Hepatocyte (in vitro differentiated cells): ENCODE measurements around the gene CCDC183. TPM values are rescaled to one million over a fixed set of nuclear protein-coding genes. Genes with fewer than 3 reads are reported as not detected.
A peak's percentile ranks its signal among the peaks of the same experiment; 100 is the strongest.

Experiments
- DNase-seq: peaks from one replicate; pipeline ENCODE4 v3.0.0-alpha.2; 2016; ENCODE audit warnings: low spot score
- H2AFZ ChIP-seq: fragments of 200-600 bp; sonication (generic); 2 replicates; pipeline ENCODE4 v1.6.0; 2016; ENCODE audit warnings: antibody characterized with exemption, mild to moderate bottlenecking
- H3K27ac ChIP-seq: fragments of 200-600 bp; sonication (generic); 2 replicates; pipeline ENCODE4 v1.5.1; 2016; ENCODE audit warnings: mild to moderate bottlenecking
- H3K27me3 ChIP-seq: fragments of 200-600 bp; sonication (generic); 2 replicates; pipeline ENCODE4 v1.6.1; 2016
- H3K36me3 ChIP-seq: fragments of 200-600 bp; sonication (generic); replicated peaks from 2 replicates; pipeline ENCODE4 v1.5.1; 2016; ENCODE audit warnings: low read depth; ENCODE audit not compliant: insufficient read depth
- H3K4me1 ChIP-seq: fragments of 200-600 bp; sonication (generic); 2 replicates; pipeline ENCODE4 v1.5.1; 2016; ENCODE audit warnings: mild to moderate bottlenecking, moderate library complexity; ENCODE audit not compliant: insufficient read depth
- H3K4me2 ChIP-seq: fragments of 200-600 bp; sonication (generic); 2 replicates; pipeline ENCODE4 v1.6.0; 2016
- H3K4me3 ChIP-seq: fragments of 200-600 bp; sonication (generic); 2 replicates; pipeline ENCODE4 v1.5.1; 2016; ENCODE audit warnings: mild to moderate bottlenecking
- H3K79me2 ChIP-seq: fragments of 200-600 bp; sonication (generic); 2 replicates; pipeline ENCODE4 v1.6.0; 2017; ENCODE audit warnings: mild to moderate bottlenecking
- H3K9me2 ChIP-seq: fragments of 200-600 bp; sonication (generic); replicated peaks from 2 replicates; pipeline ENCODE4 v1.6.0; 2017; ENCODE audit warnings: mild to moderate bottlenecking; ENCODE audit not compliant: insufficient read depth
- H3K9me3 ChIP-seq: fragments of 200-600 bp; sonication (generic); 2 replicates; pipeline ENCODE4 v1.5.1; 2016; ENCODE audit warnings: low read depth, mild to moderate bottlenecking
- H4K20me1 ChIP-seq: fragments of 200-600 bp; sonication (generic); 2 replicates; pipeline ENCODE4 v1.6.0; 2016; ENCODE audit warnings: mild to moderate bottlenecking; ENCODE audit not compliant: insufficient read depth, poor library complexity, severe bottlenecking
- CTCF ChIP-seq: fragments of 200-600 bp; sonication (generic); IDR thresholded peaks from 2 replicates; pipeline ENCODE4 v1.5.1; 2016; ENCODE audit warnings: antibody characterized with exemption, mild to moderate bottlenecking; ENCODE audit not compliant: poor library complexity
- EZH2 ChIP-seq: fragments of 200-600 bp; sonication (generic); IDR thresholded peaks from 2 replicates; pipeline ENCODE4 v1.6.1; 2016; ENCODE audit warnings: antibody characterized with exemption, mild to moderate bottlenecking, borderline replicate concordance
- EZH2phosphoT487 ChIP-seq: fragments of 200-600 bp; sonication (generic); IDR thresholded peaks from one replicate; pipeline ENCODE4 v1.6.1; 2018; ENCODE audit warnings: antibody characterized with exemption, mild to moderate bottlenecking, low read depth, moderate library complexity; ENCODE audit not compliant: unreplicated experiment, severe bottlenecking
- WGBS: methylation state at CpG from one replicate; pipeline ENCODE4 v1.1.6; 2016; ENCODE audit warnings: low lambda C conversion rate; ENCODE audit errors: missing lambda C conversion rate; 5-methylcytosine and 5-hydroxymethylcytosine counted together
- polyA plus RNA-seq: library from polyadenylated mRNA; unstranded; fragments of >200 nt; fragmentation: Nextera tagmentation; extraction: Ambion mirVana; gene quantifications from 2 replicates; pipeline ENCODE4 v1.2.1, GENCODE V29; 2016
- total RNA-seq: library from RNA; depleted of rRNA; stranded (reverse); fragments of >200 nt; gene quantifications from 2 replicates; pipeline ENCODE4 v1.2.3, GENCODE V29; 2014

The CCDC183 gene
- total and polyA plus RNA-seq, 2 experiments from 2014 or later: 17.7 to 32.1 TPM

- TF ChIP-seq EZH2phosphoT487 (no peak), CTCF (no peak), EZH2 (no peak)
- no peak overlapping the region for H3K27ac ChIP-seq
- no peaks in the 10 kb centered on the region for H3K9me3 ChIP-seq
- peaks cover 3% of the 10 kb centered on the region for H3K79me2 ChIP-seq
- H3K4me3 ChIP-seq: no peak overlapping the region
- H2AFZ ChIP-seq: no peak overlapping the region
- peaks cover 2% of the 10 kb centered on the region for H4K20me1 ChIP-seq
- DNase-seq: no peak
- H3K27me3 ChIP-seq: no peaks in the 10 kb centered on the region
- WGBS: 90% methylated on average over 26 of the region's 26 CpGs
- no peak overlapping the region for H3K4me2 ChIP-seq
- peaks cover 19% of the 10 kb centered on the region for H3K4me1 ChIP-seq
- no peaks in the 10 kb centered on the region for H3K36me3 ChIP-seq
- H3K9me2 ChIP-seq: no peaks in the 10 kb centered on the region
Observed at GRCh38 chr9:136855461-136856078, 59.4 kb downstream of the CCDC183 start.

- H3K4me1 ChIP-seq: peaks cover 16% of the 10 kb centered on the region
- no peaks in the 10 kb centered on the region for H4K20me1 ChIP-seq
- H3K27ac ChIP-seq: no peak overlapping the region
- no peak for DNase-seq
- H3K27me3 ChIP-seq: no peaks in the 10 kb centered on the region
- no peaks in the 10 kb centered on the region for H3K36me3 ChIP-seq
- H2AFZ ChIP-seq: no peak overlapping the region
- 83% methylated on average over 15 of the region's 15 CpGs for WGBS
- no peaks in the 10 kb centered on the region for H3K79me2 ChIP-seq
- no peak overlapping the region for H3K4me2 ChIP-seq
- no peaks in the 10 kb centered on the region for H3K9me2 ChIP-seq
- TF ChIP-seq EZH2phosphoT487 (no peak), CTCF (no peak), EZH2 (no peak)
- H3K9me3 ChIP-seq: no peaks in the 10 kb centered on the region
- no peak overlapping the region for H3K4me3 ChIP-seq
Observed at GRCh38 chr9:136856079-136856476, 59.9 kb downstream of the CCDC183 start.

- TF ChIP-seq EZH2phosphoT487 (no peak), CTCF (no peak), EZH2 (no peak)
- H3K9me3 ChIP-seq: no peaks in the 10 kb centered on the region
- H4K20me1 ChIP-seq: no peaks in the 10 kb centered on the region
- H3K4me1 ChIP-seq: peaks cover 16% of the 10 kb centered on the region
- H3K27ac ChIP-seq: no peak overlapping the region
- H3K79me2 ChIP-seq: no peaks in the 10 kb centered on the region
- no peak overlapping the region for H3K4me2 ChIP-seq
- 91% methylated on average over 12 of the region's 14 CpGs for WGBS
- no peaks in the 10 kb centered on the region for H3K9me2 ChIP-seq
- no peaks in the 10 kb centered on the region for H3K27me3 ChIP-seq
- H3K36me3 ChIP-seq: no peaks in the 10 kb centered on the region
- DNase-seq: peak; percentile 7
- H2AFZ ChIP-seq: no peak overlapping the region
- no peak overlapping the region for H3K4me3 ChIP-seq
Observed at GRCh38 chr9:136856541-136857141, 60.5 kb downstream of the CCDC183 start.
